GM12872 (cell line): ENCODE results near the gene PLPPR1.

Experiments
- CTCF ChIP-seq: IDR thresholded peaks from 3 replicates; pipeline ENCODE4 v1.5.1; 2011; ENCODE audit warnings: low read depth, mild to moderate bottlenecking, low read length, moderate library complexity; ENCODE audit not compliant: insufficient read depth

PLPPR1 gene

GRCh38 chr9:101372327-101373118 is 344.0 kb downstream of the PLPPR1 start:
- no peak for TF ChIP-seq CTCF
